HG03064 (cell line): ENCODE data around the gene TNIP1.
A peak's percentile ranks its signal among the peaks of the same experiment; 100 is the strongest.

Experiments used
- ATAC-seq: cut with Tn5 transposase; IDR thresholded peaks from one replicate; pipeline ENCODE4 v1.9.1; 2021; ENCODE audit warnings: low read depth; ENCODE audit not compliant: unreplicated experiment

TNIP1 gene

GRCh38 chr5:151067632-151068432 is 13.0 kb downstream of the TNIP1 start:
- ATAC-seq: peak; percentile 10

GRCh38 chr5:151066920-151067319 is 13.9 kb downstream of the TNIP1 start:
- no peak for ATAC-seq

DNA sequence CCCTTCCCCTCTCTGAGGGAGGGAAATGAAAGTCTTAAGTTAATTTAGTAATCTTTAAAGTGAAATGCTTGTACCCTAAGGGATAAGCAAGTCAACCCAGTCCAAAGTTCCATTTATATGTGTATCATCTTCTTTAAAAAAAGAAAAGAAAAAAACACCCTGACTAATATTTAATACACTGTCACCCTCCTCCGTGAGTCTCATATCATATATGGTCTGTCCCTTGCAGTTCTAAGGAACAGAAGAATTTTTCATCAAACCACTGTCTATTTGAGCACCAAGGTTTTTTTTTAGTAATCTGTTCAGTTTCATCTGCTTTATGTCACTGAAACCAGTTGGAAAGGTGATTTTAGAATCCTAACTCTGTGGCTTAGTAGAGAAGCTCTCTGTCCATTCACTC is 15.2 kb downstream of the TNIP1 start:
- ATAC-seq: no peak

DNA sequence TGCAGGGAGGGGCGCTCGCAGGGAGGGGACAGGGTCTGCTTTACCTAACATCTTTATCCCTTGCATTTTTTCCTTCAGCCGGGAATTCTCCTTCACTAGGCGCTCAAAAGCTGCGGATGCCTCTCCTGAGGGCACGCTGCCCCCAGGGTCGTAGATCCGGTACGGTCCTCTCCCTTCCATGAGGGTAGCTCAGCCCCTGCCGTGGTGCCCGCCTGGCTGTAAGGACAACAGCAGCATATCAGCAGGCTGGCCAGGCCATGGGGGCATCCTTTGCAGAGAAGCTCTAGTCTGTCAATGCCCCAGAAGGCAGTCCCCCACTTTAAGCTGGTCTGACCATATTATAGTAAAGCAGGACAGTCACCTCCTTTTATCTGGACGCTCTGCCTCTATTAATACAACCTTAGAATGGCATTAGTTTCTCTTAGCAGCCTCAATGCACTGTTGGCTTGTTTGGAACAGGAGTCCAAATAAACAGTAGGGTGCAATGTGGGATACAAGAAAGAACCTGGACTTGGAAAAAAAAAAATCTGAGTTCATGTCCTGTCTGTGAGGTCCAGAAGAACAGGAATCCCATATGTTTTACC is 15.8 kb downstream of the TNIP1 start:
- no peak for ATAC-seq

- no peak for ATAC-seq
These were observed 17.5 kb downstream of the TNIP1 start for GRCh38 chr5:151063142-151063989.

DNA sequence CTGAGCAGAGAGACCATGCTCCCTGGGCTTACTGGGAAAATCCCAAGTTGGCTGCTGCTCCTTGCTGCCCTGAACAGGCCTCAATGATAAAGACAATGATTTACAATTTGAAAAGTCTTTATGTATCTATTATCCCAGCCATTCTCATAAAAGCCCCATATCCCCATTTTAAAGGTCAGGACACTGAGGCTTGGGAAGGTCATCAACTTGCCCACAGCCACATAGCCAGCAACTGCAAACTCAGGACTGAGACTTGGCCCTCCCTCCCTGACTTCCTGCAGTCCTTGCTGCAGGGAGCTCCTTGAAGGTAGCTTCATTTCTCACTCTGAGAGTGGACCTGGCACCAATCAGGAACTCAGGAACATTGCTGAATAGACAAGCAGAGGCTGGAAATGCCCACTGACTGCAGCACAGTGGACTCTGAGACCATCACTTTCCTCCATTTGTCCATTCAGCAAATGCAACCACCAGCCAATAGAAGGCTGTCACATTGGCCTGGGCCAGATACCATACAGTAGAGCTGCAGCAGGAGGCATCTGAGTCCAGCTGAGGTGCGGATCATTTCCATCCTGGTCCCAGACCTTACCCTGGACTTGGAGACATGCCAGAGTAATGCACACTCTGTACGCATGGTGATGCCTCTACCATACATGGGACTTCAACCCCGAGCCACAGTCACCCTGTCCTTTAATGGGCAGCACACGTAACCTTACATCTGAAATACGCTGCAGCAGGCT is 18.3 kb downstream of the TNIP1 start:
- no peak for ATAC-seq

- no peak for ATAC-seq
These were observed 20.1 kb downstream of the TNIP1 start for GRCh38 chr5:151060742-151061141.

- ATAC-seq: no peak
These were observed 21.8 kb downstream of the TNIP1 start for GRCh38 chr5:151058891-151059489.

- ATAC-seq: no peak
These were observed 22.5 kb downstream of the TNIP1 start for GRCh38 chr5:151058301-151058700.

- ATAC-seq: no peak
These were observed 24.2 kb downstream of the TNIP1 start for GRCh38 chr5:151056379-151057325.

- no peak for ATAC-seq
These were observed 25.5 kb downstream of the TNIP1 start for GRCh38 chr5:151055336-151055735.

- no peak for ATAC-seq
These were observed 26.1 kb downstream of the TNIP1 start for GRCh38 chr5:151054709-151055108.

- ATAC-seq: no peak
These were observed 26.9 kb downstream of the TNIP1 start for GRCh38 chr5:151053796-151054462.

GRCh38 chr5:151052836-151053235 is 28.0 kb downstream of the TNIP1 start:
- ATAC-seq: no peak

GRCh38 chr5:151051931-151052608 is 28.8 kb downstream of the TNIP1 start:
- no peak for ATAC-seq

DNA sequence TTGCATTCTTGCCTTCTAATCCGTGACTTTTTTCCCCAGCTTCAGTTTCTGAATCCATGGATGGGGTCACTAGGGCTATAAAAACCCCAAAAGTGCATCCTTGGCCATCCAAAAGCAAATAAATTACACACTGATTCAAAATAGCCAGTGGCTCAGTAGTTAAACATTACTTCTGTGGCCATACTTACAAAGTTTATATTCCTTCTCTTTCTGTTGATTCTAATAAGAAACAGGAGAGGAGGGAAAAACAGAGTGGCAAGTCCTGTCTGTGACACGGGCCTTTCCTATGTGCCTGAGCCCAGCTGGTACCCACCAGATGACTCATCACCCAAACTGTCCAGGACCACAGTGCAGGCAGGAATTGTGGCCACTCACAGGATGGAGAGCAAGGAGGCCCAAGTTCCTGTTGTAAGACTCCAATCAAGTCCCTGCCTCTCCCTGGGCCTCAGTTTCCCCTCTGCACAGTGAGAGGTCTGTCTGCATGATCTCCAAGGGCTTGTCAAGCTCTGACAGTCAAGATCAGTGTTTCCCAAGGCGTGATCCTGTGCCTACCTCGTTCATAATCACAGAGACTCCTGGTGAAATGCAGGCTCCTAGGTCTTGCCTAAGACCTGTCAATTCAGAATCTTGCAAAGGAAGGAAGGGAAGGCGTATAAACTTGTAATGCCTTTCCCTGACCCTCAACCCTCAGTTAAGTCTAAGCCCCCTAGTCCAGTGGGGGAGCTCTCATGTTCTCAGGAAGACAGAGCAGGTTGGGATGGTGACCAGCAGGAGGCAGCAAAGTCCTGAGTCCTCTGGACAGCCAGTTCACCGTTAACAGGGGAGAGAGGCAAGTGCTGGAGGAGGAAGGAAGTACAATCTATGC is 29.5 kb downstream of the TNIP1 start:
- ATAC-seq: peak; percentile 66

DNA sequence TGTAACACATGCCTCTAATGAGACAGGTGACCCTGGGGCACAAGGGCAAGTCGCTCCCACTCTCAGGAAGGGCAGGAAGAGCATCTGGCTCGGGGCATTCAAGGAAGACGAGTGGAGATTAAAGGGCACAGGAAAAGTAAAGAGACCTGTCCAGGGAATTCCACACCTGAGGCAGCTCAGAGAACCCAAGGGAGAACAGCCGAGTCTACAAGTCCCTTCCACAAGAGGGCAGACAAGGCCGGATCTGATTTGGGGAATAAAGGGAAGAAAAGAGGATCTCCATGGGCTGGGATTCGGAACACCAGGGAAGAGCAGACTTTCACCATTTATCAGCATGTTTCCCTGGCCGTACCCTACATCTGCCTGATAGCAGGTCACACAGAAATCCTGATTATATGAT is 32.3 kb downstream of the TNIP1 start:
- ATAC-seq: no peak
